Stomach (tissue), 9 donors: ENCODE results near the gene LCE1D. TPM values are rescaled to one million over a fixed set of nuclear protein-coding genes. Genes with fewer than 3 reads are reported as not detected.

ENCODE experiments used
- DNase-seq, 2 donors: peaks; one replicate each; pipeline versions ENCODE4 v3.0.0 to v3.0.0-alpha.2; 2013 to 2019
- H3K27ac ChIP-seq, 5 donors: fragments of 200-600 bp in 4 of 5; sonication (generic) in 4 of 5; one replicate each; pipeline ENCODE4 v1.5.1; 2013 to 2019; ENCODE audit warnings: mild to moderate bottlenecking in 1 of 5, moderate library complexity in 1 of 5
- H3K27me3 ChIP-seq, 3 donors: fragments of 200-600 bp; sonication (generic); one replicate each; pipeline ENCODE4 v1.5.1; 2017 to 2019; ENCODE audit warnings: mixed run types in 1 of 3
- H3K36me3 ChIP-seq, 4 donors: fragments of 200-600 bp; sonication (generic); 1 replicate in 3 of 4; 2 replicates in 1 of 4; pipeline ENCODE4 v1.5.1; 2016 to 2019
- H3K4me1 ChIP-seq, 4 donors: fragments of 200-600 bp; sonication (generic); one replicate each; pipeline ENCODE4 v1.5.1; 2016 to 2019
- H3K4me3 ChIP-seq, 4 donors: fragments of 200-600 bp; sonication (generic) in 3 of 4; one replicate each; pipeline ENCODE4 v1.5.1; 2016 to 2019; ENCODE audit warnings: mild to moderate bottlenecking in 1 of 4
- H3K9me3 ChIP-seq, 4 donors: fragments of 200-600 bp; sonication (generic); one replicate each; pipeline ENCODE4 v1.5.1; 2016 to 2019
- EP300 ChIP-seq: sonication (generic); formaldehyde crosslinking; IDR thresholded peaks from one replicate; pipeline ENCODE4 v1.6.1; 2017; ENCODE audit warnings: antibody characterized with exemption
- POLR2A ChIP-seq, 4 donors: fragments of 450-650 bp; IDR thresholded peaks; one replicate each; pipeline ENCODE4 v1.6.1; 2016; ENCODE audit warnings: antibody characterized with exemption in 4 of 4, control low read depth in 2 of 4, mild to moderate bottlenecking in 1 of 4, moderate library complexity in 1 of 4
- POLR2AphosphoS5 ChIP-seq, 3 donors: sonication (generic); formaldehyde crosslinking; IDR thresholded peaks; one replicate each; pipeline ENCODE4 v1.6.1; 2016; ENCODE audit warnings: antibody characterized with exemption in 3 of 3
- WGBS, 5 donors: extraction: QIAGEN DNeasy Blood & Tissue Kit in 3 of 5; methylation state at CpG; one replicate each; pipeline versions ENCODE4 v1.1.5 to v1.1.7; 2013 to 2018; 5-methylcytosine and 5-hydroxymethylcytosine counted together
- intact Hi-C: fragments of 100-400 bp; cut with DNase I; formaldehyde crosslinking; loops from one replicate; pipeline ENCODE4 v1.15.1; 2023; ENCODE audit warnings: low total_unique reads
- polyA plus RNA-seq, 3 donors: library from polyadenylated mRNA; stranded (reverse); fragments of 200-250 nt; gene quantifications; one replicate each; pipeline ENCODE4 v1.2.3, GENCODE V29; 2013
- total RNA-seq, 5 donors: library from RNA; depleted of rRNA; stranded (reverse); fragments of >200 nt; gene quantifications; one replicate each; pipeline versions ENCODE4 v1.1.0 to v1.2.3, GENCODE V29; 2014 to 2016
- TF ChIP-seq, protein P1 (sequence below), 7 experiments: fragments of 450-650 bp in 4 of 7; fragments of 200-600 bp in 3 of 7; sonication (generic) in 3 of 7; IDR thresholded peaks; one replicate each; pipeline ENCODE4 v1.5.1; 2016 to 2019; ENCODE audit warnings: antibody characterized with exemption in 7 of 7, control low read depth in 2 of 7, mild to moderate bottlenecking in 1 of 7
- donor health status: healthy with polysubstance abuse.
- donor health status: Bipolar disorder and iron deficiency.
- donor health status: healthy.

Gene LCE1D
- total and polyA plus RNA-seq, 8 donors = not detected

GRCh38 chr1:152795686-152796085 is 835 bp upstream of the LCE1D start:
- Histone ChIP-seq H3K27me3 (no peaks in the 10 kb centered on the region), H3K36me3 (no peaks in the 10 kb centered on the region), H3K9me3 (no peaks in the 10 kb centered on the region), H3K4me1 (no peaks in the 10 kb centered on the region), H3K4me3 (no peak overlapping the region), H3K27ac (no peak overlapping the region)
- intact Hi-C loops = no loop called here
- WGBS, 5 donors = 39 to 61% (median 58%) methylated on average over 4 of the region's 4 CpGs
- TF ChIP-seq POLR2AphosphoS5 (IDR thresholded peaks at IDR 0.05) = no peak
- no peak for TF ChIP-seq POLR2A (IDR thresholded peaks at IDR 0.05)
- TF ChIP-seq EP300 = no peak
- TF ChIP-seq, protein P1, sequence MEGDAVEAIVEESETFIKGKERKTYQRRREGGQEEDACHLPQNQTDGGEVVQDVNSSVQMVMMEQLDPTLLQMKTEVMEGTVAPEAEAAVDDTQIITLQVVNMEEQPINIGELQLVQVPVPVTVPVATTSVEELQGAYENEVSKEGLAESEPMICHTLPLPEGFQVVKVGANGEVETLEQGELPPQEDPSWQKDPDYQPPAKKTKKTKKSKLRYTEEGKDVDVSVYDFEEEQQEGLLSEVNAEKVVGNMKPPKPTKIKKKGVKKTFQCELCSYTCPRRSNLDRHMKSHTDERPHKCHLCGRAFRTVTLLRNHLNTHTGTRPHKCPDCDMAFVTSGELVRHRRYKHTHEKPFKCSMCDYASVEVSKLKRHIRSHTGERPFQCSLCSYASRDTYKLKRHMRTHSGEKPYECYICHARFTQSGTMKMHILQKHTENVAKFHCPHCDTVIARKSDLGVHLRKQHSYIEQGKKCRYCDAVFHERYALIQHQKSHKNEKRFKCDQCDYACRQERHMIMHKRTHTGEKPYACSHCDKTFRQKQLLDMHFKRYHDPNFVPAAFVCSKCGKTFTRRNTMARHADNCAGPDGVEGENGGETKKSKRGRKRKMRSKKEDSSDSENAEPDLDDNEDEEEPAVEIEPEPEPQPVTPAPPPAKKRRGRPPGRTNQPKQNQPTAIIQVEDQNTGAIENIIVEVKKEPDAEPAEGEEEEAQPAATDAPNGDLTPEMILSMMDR (IDR thresholded peaks at IDR 0.05) = no peak
- peak in 1 of 2 donors; percentile 12 for DNase-seq

- Histone ChIP-seq H3K4me3 (no peak overlapping the region), H3K27me3 (peaks cover 0 to 2% (median 0%) of the 10 kb centered on the region in 3 donors), H3K36me3 (no peaks in the 10 kb centered on the region), H3K27ac (no peak overlapping the region), H3K9me3 (no peaks in the 10 kb centered on the region), H3K4me1 (no peaks in the 10 kb centered on the region)
- DNase-seq = no peak
- TF ChIP-seq EP300 (no peak), POLR2AphosphoS5 (IDR thresholded peaks at IDR 0.05) (no peak), POLR2A (IDR thresholded peaks at IDR 0.05) (no peak)
- TF ChIP-seq, protein P1 (IDR thresholded peaks at IDR 0.05) = no peak
- intact Hi-C loops = no loop called here
- 52 to 67% (median 67%) methylated on average over 1 of the region's 1 CpG for WGBS, 5 donors
These were observed 4.8 kb downstream of the LCE1D start for GRCh38 chr1:152801333-152801732.

DNA sequence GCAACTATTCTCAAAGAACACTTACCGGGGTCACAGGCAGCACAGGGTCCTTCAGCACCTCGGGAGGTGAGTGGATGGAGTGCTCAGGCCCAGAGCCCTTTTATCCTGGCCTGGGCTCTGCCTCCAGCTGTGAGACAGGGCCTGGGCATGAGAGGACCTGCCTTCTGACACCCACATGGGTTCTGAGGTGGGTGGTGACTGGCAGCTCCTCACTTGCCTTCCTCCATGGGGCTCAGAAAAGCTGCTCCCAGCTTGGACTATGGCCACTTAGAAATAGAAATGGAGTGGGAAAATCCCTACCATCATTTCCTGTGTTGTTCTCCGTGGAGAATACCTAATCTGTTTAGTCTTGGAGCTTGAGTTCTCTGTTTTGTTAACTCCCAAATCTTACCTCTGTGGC is 10.1 kb downstream of the LCE1D start, which contains the start of gene LCE1C:
Gene LCE1C (minus strand): TSS at position 76 of the 400 bp plus-strand sequence. CDS start 1,173 bp downstream, outside the sequence.
- intact Hi-C loops = no loop called here
- Histone ChIP-seq H3K36me3 (no peaks in the 10 kb centered on the region), H3K9me3 (peaks cover 0 to 5% (median 0%) of the 10 kb centered on the region in 4 donors), H3K4me3 (no peak within 1 kb of the TSS), H3K4me1 (no peaks in the 10 kb centered on the region), H3K27ac (no peak within 1 kb of the TSS), H3K27me3 (peaks cover 0 to 5% (median 0%) of the 10 kb centered on the region in 3 donors)
- 44 to 61% (median 55%) methylated on average over 3 of the region's 3 CpGs for WGBS, 5 donors
- TF ChIP-seq EP300 (no peak), POLR2AphosphoS5 (IDR thresholded peaks at IDR 0.05) (no peak), POLR2A (IDR thresholded peaks at IDR 0.05) (no peak)
- TF ChIP-seq, protein P1 (IDR thresholded peaks at IDR 0.05) = no peak
- DNase-seq = no peak

DNA sequence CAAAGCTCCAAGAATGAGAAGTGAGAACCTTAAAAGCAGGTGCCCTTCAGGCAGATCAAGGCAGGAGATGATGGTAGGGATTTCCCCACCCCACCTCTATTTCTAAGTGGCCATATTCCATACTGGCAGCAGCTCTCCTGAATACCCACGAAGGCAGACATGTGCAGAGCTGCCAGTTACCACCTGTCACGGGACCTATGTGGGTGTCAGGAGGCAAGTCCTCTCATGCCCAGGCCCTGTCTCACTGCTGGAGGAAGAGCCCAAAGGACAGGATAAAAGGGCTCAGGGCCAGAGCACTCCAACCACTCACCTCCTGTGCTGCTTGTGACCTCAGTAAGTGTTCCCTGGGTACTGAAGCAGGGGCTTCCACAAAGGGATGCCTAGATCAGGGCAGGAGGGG is 14.5 kb downstream of the LCE1D start:
- H3K9me3 ChIP-seq = peaks cover 0 to 5% (median 2%) of the 10 kb centered on the region in 4 donors
- intact Hi-C loops = no loop called here
- WGBS, 5 donors = 72 to 85% (median 79%) methylated on average over 1 to 2 of the region's 2 CpGs
- no peak overlapping the region for H3K27ac ChIP-seq
- peaks cover 0 to 11% (median 0%) of the 10 kb centered on the region in 3 donors for H3K27me3 ChIP-seq
- DNase-seq = no peak
- no peaks in the 10 kb centered on the region for H3K36me3 ChIP-seq
- TF ChIP-seq, protein P1 (IDR thresholded peaks at IDR 0.05) = no peak
- no peak for TF ChIP-seq POLR2AphosphoS5 (IDR thresholded peaks at IDR 0.05)
- TF ChIP-seq EP300 = no peak
- no peak for TF ChIP-seq POLR2A (IDR thresholded peaks at IDR 0.05)
- no peak overlapping the region for H3K4me3 ChIP-seq
- no peaks in the 10 kb centered on the region for H3K4me1 ChIP-seq
